KMS-11 (cell line): ENCODE results near the gene OR4N5.

Experiments used
- H2AFZ ChIP-seq: fragments of 200-600 bp; sonication (generic); 2 replicates; pipeline ENCODE4 v1.6.1; 2016; ENCODE audit warnings: antibody characterized with exemption, mixed run types, low read depth
- H3K27ac ChIP-seq: fragments of 200-600 bp; sonication (generic); 2 replicates; pipeline ENCODE4 v1.6.1; 2016; ENCODE audit warnings: mild to moderate bottlenecking, mixed run types
- H3K27me3 ChIP-seq: fragments of 200-600 bp; sonication (generic); 2 replicates; pipeline ENCODE4 v1.6.1; 2017; ENCODE audit warnings: mild to moderate bottlenecking, low read depth, mixed run types, moderate library complexity; ENCODE audit not compliant: insufficient read depth
- H3K36me3 ChIP-seq: fragments of 200-600 bp; sonication (generic); 2 replicates; pipeline ENCODE4 v1.6.1; 2017; ENCODE audit warnings: mild to moderate bottlenecking, mixed run types; ENCODE audit not compliant: insufficient read depth
- H3K4me1 ChIP-seq: fragments of 200-600 bp; sonication (generic); 2 replicates; pipeline ENCODE4 v1.6.1; 2016; ENCODE audit warnings: mild to moderate bottlenecking, low read depth, mixed run types; ENCODE audit not compliant: poor library complexity, severe bottlenecking
- H3K4me2 ChIP-seq: fragments of 200-600 bp; sonication (generic); 2 replicates; pipeline ENCODE4 v1.7.0; 2016; ENCODE audit warnings: mild to moderate bottlenecking, mixed run types
- H3K4me3 ChIP-seq: fragments of 200-600 bp; sonication (generic); IDR thresholded peaks from 2 replicates; pipeline ENCODE4 v1.6.1; 2017; ENCODE audit warnings: low read depth, low read length, mixed read lengths; ENCODE audit not compliant: insufficient read depth
- H3K79me2 ChIP-seq: fragments of 200-600 bp; sonication (generic); 2 replicates; pipeline ENCODE4 v1.6.1; 2016; ENCODE audit warnings: low read depth, mixed run types; ENCODE audit not compliant: insufficient read depth
- H3K9ac ChIP-seq: fragments of 200-600 bp; sonication (generic); 2 replicates; pipeline ENCODE4 v1.6.1; 2016; ENCODE audit warnings: mild to moderate bottlenecking, mixed run types
- H4K20me1 ChIP-seq: fragments of 200-600 bp; sonication (generic); 2 replicates; pipeline ENCODE4 v1.6.1; 2016; ENCODE audit warnings: mild to moderate bottlenecking, mixed run types; ENCODE audit not compliant: insufficient read depth
- CTCF ChIP-seq: fragments of 200-600 bp; sonication (generic); conservative IDR thresholded peaks from 2 replicates; pipeline ENCODE4 v1.6.1; 2017; ENCODE audit warnings: low read depth, mild to moderate bottlenecking, antibody characterized with exemption, low read length, moderate library complexity, mixed read lengths

OR4N5 gene

DNA sequence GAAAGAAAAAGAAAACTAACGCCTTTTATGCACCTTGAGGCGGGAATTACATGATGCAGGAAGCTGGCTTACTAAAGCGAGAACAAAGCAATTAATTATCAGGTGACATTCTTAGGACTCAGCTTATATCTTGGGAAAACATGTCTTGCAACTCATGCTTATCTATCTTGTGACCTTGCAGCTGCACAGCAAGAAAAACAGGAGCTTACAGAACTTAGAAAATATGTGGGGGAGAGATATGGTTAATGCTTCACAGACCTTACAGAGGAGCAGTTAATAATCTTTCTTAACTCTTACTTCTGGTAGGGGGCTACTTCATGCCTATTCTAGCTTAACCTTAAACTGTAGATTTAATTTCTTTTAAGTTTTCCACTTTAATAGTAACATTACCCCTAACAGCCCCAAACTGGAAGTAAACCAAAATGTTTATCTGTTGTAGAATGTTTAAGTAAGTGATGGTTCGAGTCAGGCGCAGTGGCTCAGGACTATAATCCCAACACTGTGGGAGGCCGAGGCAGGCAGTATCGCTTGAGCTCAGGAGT, 38.9 kb downstream of the OR4N5 start:
- H3K79me2 ChIP-seq: no peaks in the 10 kb centered on the region
- TF ChIP-seq CTCF: no peak
- H3K4me1 ChIP-seq: no peaks in the 10 kb centered on the region
- no peak overlapping the region for H2AFZ ChIP-seq
- H3K4me3 ChIP-seq: no peak overlapping the region
- no peaks in the 10 kb centered on the region for H4K20me1 ChIP-seq
- no peak overlapping the region for H3K27ac ChIP-seq
- no peaks in the 10 kb centered on the region for H3K27me3 ChIP-seq
- no peaks in the 10 kb centered on the region for H3K36me3 ChIP-seq
- no peak overlapping the region for H3K4me2 ChIP-seq
- H3K9ac ChIP-seq: no peak overlapping the region

- H2AFZ ChIP-seq: no peak overlapping the region
- no peaks in the 10 kb centered on the region for H4K20me1 ChIP-seq
- H3K9ac ChIP-seq: no peak overlapping the region
- H3K4me1 ChIP-seq: no peaks in the 10 kb centered on the region
- H3K4me2 ChIP-seq: no peak overlapping the region
- no peaks in the 10 kb centered on the region for H3K36me3 ChIP-seq
- H3K27me3 ChIP-seq: no peaks in the 10 kb centered on the region
- no peaks in the 10 kb centered on the region for H3K79me2 ChIP-seq
- no peak overlapping the region for H3K27ac ChIP-seq
- H3K4me3 ChIP-seq: no peak overlapping the region
- TF ChIP-seq CTCF: no peak
Measured at GRCh38 chr14:20179218-20179617, 40.6 kb downstream of the OR4N5 start.

- H3K4me3 ChIP-seq: no peak overlapping the region
- H3K27ac ChIP-seq: no peak overlapping the region
- no peak overlapping the region for H3K9ac ChIP-seq
- no peaks in the 10 kb centered on the region for H3K4me1 ChIP-seq
- no peaks in the 10 kb centered on the region for H3K36me3 ChIP-seq
- no peak overlapping the region for H2AFZ ChIP-seq
- H4K20me1 ChIP-seq: no peaks in the 10 kb centered on the region
- no peaks in the 10 kb centered on the region for H3K79me2 ChIP-seq
- no peaks in the 10 kb centered on the region for H3K27me3 ChIP-seq
- no peak for TF ChIP-seq CTCF
- H3K4me2 ChIP-seq: no peak overlapping the region
Measured at GRCh38 chr14:20179880-20180279, 41.3 kb downstream of the OR4N5 start.

GRCh38 chr14:20180486-20180885, 41.9 kb downstream of the OR4N5 start:
- Histone ChIP-seq H3K79me2 (no peaks in the 10 kb centered on the region), H3K9ac (no peak overlapping the region), H3K4me2 (no peak overlapping the region), H2AFZ (no peak overlapping the region), H4K20me1 (no peaks in the 10 kb centered on the region), H3K4me1 (no peaks in the 10 kb centered on the region), H3K36me3 (no peaks in the 10 kb centered on the region), H3K4me3 (no peak overlapping the region), H3K27ac (no peak overlapping the region), H3K27me3 (no peaks in the 10 kb centered on the region)
- no peak for TF ChIP-seq CTCF
